Spleen (tissue), 7 donors: Measurements from ENCODE around the gene ALG10.
"Not testable (repeated sequence)": the region's sequence is repeated elsewhere in the genome, so short reads cannot be mapped to it uniquely, and the experiment has no call there.

Source experiments
- POLR2A ChIP-seq, 3 donors: fragments of 450-650 bp; IDR thresholded peaks; one replicate each; pipeline ENCODE4 v1.5.1; 2017; ENCODE audit warnings: antibody characterized with exemption in 3 of 3, mild to moderate bottlenecking in 1 of 3
- TF ChIP-seq, protein P1 (sequence below), 11 experiments: fragments of 200-600 bp in 7 of 11; fragments of 450-650 bp in 4 of 11; sonication (generic) in 4 of 11; IDR thresholded peaks in 8 of 11; conservative IDR thresholded peaks in 3 of 11; 1 replicate in 7 of 11; 2 replicates in 4 of 11; pipeline versions ENCODE4 v1.4.0 to v1.8.0; 2016 to 2021; ENCODE audit warnings: antibody characterized with exemption in 11 of 11, inconsistent platforms in 4 of 11, mild to moderate bottlenecking in 1 of 11
- donor health status: DM: no; HTN: no; CAD: no; lungs with moderate emphysema.
- donor health status: DM: no; HTN: no; CAD: no.
- donor health status: DM: no; HTN: no; CAD: no.

- TF ChIP-seq, protein P1, sequence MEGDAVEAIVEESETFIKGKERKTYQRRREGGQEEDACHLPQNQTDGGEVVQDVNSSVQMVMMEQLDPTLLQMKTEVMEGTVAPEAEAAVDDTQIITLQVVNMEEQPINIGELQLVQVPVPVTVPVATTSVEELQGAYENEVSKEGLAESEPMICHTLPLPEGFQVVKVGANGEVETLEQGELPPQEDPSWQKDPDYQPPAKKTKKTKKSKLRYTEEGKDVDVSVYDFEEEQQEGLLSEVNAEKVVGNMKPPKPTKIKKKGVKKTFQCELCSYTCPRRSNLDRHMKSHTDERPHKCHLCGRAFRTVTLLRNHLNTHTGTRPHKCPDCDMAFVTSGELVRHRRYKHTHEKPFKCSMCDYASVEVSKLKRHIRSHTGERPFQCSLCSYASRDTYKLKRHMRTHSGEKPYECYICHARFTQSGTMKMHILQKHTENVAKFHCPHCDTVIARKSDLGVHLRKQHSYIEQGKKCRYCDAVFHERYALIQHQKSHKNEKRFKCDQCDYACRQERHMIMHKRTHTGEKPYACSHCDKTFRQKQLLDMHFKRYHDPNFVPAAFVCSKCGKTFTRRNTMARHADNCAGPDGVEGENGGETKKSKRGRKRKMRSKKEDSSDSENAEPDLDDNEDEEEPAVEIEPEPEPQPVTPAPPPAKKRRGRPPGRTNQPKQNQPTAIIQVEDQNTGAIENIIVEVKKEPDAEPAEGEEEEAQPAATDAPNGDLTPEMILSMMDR (IDR thresholded peaks at IDR 0.05 in 8 of 11, conservative IDR thresholded peaks at IDR 0.05 in 3 of 11): not testable (repeated sequence)
- TF ChIP-seq POLR2A (IDR thresholded peaks at IDR 0.05): not testable (repeated sequence)
Measured at GRCh38 chr12:34038357-34038756, 16.1 kb downstream of the ALG10 start.
